ENCODE measurements around the gene MAMSTR. TPM values are rescaled to one million over a fixed set of nuclear protein-coding genes. Genes with fewer than 3 reads are reported as not detected.

Gene MAMSTR
- 0.97 and 1.5 TPM in 2 replicates for total RNA-seq

GRCh38 chr19:48719263-48720171 lies at the start of gene MAMSTR:
MAMSTR (minus strand) TSS chr19:48719725; CDS start chr19:48719031, 694 bp downstream.

DNA sequence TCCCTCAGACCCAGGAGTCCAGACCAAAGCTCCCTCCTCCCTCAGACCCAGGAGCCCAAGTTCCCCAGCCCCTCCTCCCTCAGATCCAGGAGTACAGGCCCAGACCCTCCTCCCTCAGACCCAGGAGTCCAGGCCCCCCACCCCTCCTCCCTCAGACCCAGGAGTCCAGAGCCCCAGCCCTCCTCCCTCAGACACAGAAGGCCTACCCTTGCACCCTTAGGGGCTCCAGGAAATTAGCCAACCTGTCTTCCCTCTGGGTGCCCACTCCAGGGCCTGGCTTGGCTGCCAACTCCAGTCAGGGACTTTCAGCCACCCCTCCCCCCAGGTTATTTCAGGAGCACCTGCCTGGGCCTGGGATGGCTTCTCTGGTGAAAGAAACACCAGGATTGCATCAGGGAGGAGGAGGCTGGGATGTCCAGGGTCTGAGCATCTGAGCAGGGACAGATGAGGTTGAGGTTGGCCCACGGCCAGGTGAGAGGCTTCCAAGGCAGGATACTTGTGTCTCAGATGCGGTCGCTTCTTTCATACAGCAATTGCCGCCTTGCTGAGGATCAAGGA lies 35.6 kb upstream of the MAMSTR start, which contains the start of gene FGF21:
Gene FGF21, plus strand, starts transcription at position 441 of the 558 bp plus-strand sequence. CDS start 713 bp downstream, outside the sequence.

DNA sequence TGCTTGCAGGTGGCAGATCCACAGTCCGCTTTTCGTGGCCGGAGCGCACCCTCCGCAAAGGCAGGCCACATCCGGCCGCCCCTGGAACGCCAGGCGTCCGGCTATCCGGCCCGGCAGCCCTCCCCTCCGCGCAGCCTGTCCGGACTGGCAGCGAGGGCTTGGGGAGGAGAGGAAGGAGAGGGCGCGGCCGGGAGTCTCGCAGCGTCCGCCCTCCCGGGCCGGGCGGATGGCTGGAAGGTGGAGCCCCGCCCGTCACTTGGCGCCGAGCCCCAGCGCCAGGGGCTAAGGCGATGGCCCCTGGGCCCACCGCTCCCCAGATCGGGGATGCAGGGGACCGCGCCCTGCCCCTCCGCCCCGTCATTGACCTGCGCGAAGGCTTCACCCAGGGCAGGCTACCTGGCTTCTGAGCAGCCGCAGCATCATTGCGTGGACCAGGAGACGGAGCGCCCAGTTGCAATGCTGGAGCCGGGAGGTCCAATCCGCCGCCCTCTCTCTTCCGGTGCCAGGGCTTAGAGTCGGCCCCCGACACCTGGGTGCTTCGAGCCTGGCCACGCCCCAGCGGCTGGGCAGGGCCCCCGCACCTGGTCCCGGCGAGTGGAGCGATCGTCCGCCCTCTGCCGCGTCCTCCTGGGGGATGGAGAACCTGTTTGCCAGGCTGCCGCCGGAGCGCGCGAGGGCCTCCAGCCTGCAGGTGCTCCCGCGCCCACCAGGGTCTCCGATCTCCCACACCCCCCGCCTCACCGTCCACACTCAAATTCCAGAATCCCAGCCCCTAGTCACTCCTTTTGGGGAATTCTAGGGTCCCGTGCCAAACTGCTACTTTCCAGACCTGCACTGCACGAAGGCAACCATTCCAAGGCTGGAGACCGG lies 33.2 kb upstream of the MAMSTR start, which contains the start of gene FUT1:
Gene FUT1, minus strand, starts transcription at position 146 of the 870 bp plus-strand sequence. CDS start 1,360 bp downstream, outside the sequence.

DNA sequence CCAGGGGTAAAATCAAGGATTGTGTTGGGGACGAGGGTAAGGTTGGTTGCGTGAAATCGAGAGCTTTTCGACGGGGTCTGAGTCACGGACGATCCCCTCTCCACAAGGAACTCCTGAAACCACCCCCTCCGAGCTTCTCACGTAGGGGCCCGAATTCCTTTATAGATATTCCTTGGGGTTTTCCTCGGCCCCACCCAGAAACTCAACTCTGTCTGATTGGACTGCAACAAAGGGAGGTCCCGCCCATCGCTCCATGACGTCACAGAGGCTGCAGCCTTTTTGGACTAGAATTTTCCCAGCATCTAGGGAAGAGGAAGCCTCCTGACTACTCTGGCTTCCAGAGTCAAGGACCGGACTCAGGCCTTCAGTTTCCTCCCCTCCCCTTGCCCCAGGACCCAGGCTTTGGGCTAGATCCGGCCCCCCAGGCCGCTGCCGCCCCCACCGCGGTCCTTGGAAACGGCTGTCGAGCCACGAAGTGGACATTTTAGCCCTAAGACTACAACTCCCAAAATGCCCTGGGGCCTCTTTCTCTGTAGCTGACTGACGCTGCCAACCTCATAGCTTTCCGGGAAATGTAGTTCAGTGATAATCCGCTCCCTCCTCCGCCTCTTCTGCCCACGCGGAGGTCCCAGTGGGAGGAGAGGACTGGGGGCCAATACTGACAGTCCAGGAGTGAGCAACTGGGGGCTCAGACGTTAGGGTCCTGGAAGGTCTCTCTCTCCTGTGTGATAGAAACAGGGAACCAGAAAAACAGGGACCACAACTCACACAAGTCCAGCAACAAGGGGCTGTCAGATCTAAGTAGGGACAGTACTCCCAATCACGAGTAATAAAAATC lies 27.4 kb upstream of the MAMSTR start, which contains the start of gene IZUMO1:
Gene IZUMO1, minus strand, starts transcription at position 172 of the 838 bp plus-strand sequence. CDS start 1,050 bp downstream, outside the sequence.

DNA sequence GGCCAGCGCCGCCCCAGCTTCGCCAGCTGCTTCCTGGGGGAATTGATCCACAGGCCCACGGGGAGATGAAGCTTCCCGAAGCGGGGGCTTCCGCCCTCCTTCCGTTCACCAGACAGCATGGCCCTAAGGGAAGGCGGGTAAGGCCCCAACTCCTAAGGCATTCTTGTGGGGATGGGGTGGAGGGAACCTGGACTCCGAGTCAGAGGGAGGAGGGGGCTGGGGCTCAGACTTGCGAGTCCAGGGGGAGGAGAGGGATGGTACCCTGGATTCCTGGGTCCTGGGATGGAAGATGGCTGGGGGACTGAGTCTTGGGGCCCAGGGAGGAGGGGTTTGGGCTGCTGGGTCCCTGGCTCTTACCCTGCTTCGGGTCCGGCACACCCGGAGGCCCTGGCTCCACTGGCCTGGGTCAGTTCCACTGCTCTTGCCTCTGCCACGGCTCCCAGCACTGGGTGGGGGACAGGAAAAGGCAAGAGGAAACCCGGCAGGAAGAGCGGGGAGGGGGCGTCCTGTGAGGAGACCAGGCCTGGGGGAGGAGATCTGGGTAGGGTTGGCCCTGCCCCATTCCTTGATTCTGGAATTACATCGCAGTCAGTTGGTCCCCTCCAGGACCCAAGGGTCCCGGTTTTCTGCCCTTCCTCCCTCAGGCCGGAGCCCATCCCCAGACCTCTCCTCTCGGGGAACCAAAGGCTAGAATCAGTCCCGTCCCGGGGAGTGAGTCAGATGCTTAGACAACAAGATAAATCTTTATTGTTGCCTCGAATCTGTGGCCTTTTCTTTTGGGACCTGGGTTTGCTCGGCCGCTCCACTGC lies 20.8 kb upstream of the MAMSTR start, which contains the start of gene RASIP1:
Gene RASIP1, minus strand, starts transcription at position 447 of the 809 bp plus-strand sequence. Its CDS starts 328 bp downstream, at position 119.

GRCh38 chr19:48695743-48696352 lies 23.7 kb downstream of the MAMSTR start, which contains the start of gene FUT2:
FUT2 (plus strand) TSS chr19:48695971; CDS start chr19:48702957, 6,986 bp downstream.

GRCh38 chr19:48672994-48673393 lies 46.5 kb downstream of the MAMSTR start, which contains the start of gene NTN5:
NTN5 (minus strand) TSS chr19:48673017; CDS start chr19:48670986, 2,031 bp downstream.

Other genes starting within 250 kb of the MAMSTR start
- under 0.01 and 0.36 TPM in 2 replicates for gene LMTK3, start 207.9 kb downstream of the MAMSTR start, total RNA-seq
- 0.36 TPM in 1 of 2 replicates, not detected in the other for gene SULT2B1, start 167.6 kb downstream of the MAMSTR start, total RNA-seq
- gene SPACA4, start 113.0 kb downstream of the MAMSTR start, total RNA-seq, result not detected in 2 replicates
- 0.24 and 1.3 TPM in 2 replicates for gene FAM83E, start 104.6 kb downstream of the MAMSTR start, total RNA-seq
- gene RPL18, start 100.5 kb downstream of the MAMSTR start, total RNA-seq, result 1,307 and 1,432 TPM in 2 replicates
- gene SPHK2, start 100.2 kb downstream of the MAMSTR start, total RNA-seq, result 16.5 and 19.1 TPM in 2 replicates
- 7.6 and 12.3 TPM in 2 replicates for gene DBP, start 82.3 kb downstream of the MAMSTR start, total RNA-seq
- 1.5 and 2.9 TPM in 2 replicates for gene CA11, start 73.5 kb downstream of the MAMSTR start, total RNA-seq
- gene NTN5, start 46.7 kb downstream of the MAMSTR start, total RNA-seq, result 0.32 TPM in 1 of 2 replicates, not detected in the other
- under 0.01 TPM in 1 of 2 replicates, not detected in the other for gene FUT2, start 23.8 kb downstream of the MAMSTR start, total RNA-seq
- 0.32 and 0.36 TPM in 2 replicates for gene RASIP1, start 20.9 kb upstream of the MAMSTR start, total RNA-seq
- not detected in 2 replicates for gene IZUMO1, start 27.2 kb upstream of the MAMSTR start, total RNA-seq
- gene FUT1, start 32.9 kb upstream of the MAMSTR start, total RNA-seq, result not detected in 2 replicates
- not detected in 2 replicates for gene FGF21, start 35.8 kb upstream of the MAMSTR start, total RNA-seq
- 33.6 and 34.4 TPM in 2 replicates for gene BCAT2, start 91.3 kb upstream of the MAMSTR start, total RNA-seq
- 12.2 and 14.6 TPM in 2 replicates for gene HSD17B14, start 116.8 kb upstream of the MAMSTR start, total RNA-seq
- gene PLEKHA4, start 148.9 kb upstream of the MAMSTR start, total RNA-seq, result 15.7 and 20.8 TPM in 2 replicates
- 86.6 and 94.5 TPM in 2 replicates for gene PPP1R15A, start 152.7 kb upstream of the MAMSTR start, total RNA-seq
- 0.12 and 0.16 TPM in 2 replicates for gene TULP2, start 179.0 kb upstream of the MAMSTR start, total RNA-seq
- gene NUCB1, start 180.6 kb upstream of the MAMSTR start, total RNA-seq, result 269 and 313 TPM in 2 replicates
- not detected in 2 replicates for gene DHDH, start 214.0 kb upstream of the MAMSTR start, total RNA-seq
- gene BAX, start 235.2 kb upstream of the MAMSTR start, total RNA-seq, result 66.0 and 84.5 TPM in 2 replicates
- gene FTL, start 245.6 kb upstream of the MAMSTR start, total RNA-seq, result 3,530 and 3,694 TPM in 2 replicates